Kidney glomerular epithelial cell (primary cell): ENCODE results near the gene MYH8.

Experiments used
- DNase-seq: peaks from one replicate; lab custom pipeline; 2025; lab: John Stamatoyannopoulos, UW

Gene MYH8

DNA sequence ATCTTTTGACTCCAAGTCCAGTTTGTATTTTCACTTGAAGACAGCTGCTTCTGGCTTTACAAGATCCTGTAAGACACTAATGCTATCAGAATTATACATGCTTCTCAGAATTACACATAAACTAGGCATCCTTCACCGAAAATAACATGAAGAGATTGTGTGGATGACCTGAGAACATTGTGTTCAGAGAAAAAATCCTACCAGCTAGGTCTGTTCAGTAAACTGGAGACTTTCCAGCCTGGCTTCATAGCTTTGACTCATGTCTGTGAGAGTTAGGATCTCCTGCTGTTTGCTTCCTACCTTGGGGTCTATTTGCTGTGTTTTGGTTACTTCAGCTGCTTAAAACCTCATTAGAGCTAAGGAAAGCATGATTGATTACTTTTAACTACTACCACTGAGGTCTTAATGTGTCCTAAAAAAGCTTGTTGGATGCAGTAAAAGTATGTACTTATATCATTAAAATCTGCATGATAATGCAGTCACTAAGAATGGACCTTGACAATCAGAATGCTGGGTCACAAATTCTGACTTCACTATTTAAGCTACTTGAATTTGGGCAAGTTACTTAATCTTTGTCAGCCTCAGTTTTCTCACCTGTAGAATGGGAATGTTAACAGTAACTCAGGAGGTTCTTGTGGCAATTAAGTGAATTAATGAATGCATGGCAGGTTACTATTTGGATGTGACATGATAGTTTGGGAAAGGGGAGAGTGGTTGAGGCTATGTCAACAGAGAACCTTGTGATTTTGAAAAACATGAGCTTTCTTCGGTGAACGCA lies 40.9 kb downstream of the MYH8 start:
- peak; percentile 5 for DNase-seq

GRCh38 chr17:10372906-10373305 lies 48.8 kb downstream of the MYH8 start, which contains the start of gene MYH13:
Gene MYH13 (minus strand): TSS chr17:10373006. CDS start chr17:10364530, 8,476 bp downstream.
- no peak for DNase-seq

GRCh38 chr17:10370016-10370608 lies 51.6 kb downstream of the MYH8 start:
- no peak for DNase-seq

GRCh38 chr17:10369239-10369638 lies 52.5 kb downstream of the MYH8 start:
- no peak for DNase-seq

- DNase-seq: no peak
Observed at GRCh38 chr17:10368561-10368960, 53.2 kb downstream of the MYH8 start.

- DNase-seq: no peak
Observed at GRCh38 chr17:10360578-10360977, 61.2 kb downstream of the MYH8 start.

DNA sequence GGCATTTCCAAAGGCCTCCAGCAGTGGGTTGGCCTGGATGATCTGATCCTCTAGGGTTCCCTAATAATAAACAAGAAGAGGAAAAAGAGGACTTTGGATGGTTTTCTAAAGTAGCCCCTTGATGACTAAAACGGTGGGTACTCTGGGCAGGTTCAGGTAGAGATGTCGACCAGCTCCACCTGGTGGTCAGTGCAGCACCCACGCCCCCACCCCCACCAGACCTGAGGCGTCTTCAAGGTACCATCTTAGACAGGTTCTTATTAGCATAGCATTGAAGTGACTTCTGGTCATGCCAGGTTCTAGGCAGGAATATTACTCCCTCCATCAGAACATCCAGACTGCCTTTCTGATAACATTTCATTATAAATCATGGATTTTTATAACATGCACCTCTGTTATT lies 64.0 kb downstream of the MYH8 start:
- DNase-seq: no peak

GRCh38 chr17:10354651-10355050 lies 67.1 kb downstream of the MYH8 start:
- DNase-seq: no peak

- DNase-seq: no peak
Observed at GRCh38 chr17:10352893-10353292, 68.9 kb downstream of the MYH8 start.

GRCh38 chr17:10349403-10349802 lies 72.3 kb downstream of the MYH8 start:
- no peak for DNase-seq

DNA sequence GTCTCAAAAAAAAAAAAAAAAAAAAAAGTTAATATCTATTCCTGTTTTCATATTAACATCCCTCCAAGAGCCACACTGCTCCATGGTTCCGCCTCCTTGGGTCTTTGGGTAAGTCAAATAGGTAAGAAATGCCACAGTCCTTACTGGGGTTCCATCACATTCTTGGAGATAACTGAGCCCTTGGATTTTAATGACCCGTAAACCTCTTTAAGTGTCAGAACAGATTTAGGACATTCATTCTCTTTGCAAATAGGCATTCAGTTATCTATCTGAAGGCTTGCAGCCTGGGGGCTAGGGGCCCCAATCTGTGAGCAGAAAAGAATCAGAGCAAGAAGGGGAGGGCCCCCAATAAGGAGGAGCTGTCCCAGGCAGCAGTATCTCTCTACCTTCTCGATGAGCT lies 76.9 kb downstream of the MYH8 start:
- no peak for DNase-seq
